ENCODE data around the gene DAB2IP.
A peak's percentile ranks its signal among the peaks of the same experiment; 100 is the strongest.

The DAB2IP gene

GRCh38 chr9:121766081-121766683 is 114.7 kb downstream of the DAB2IP start:
- TF ChIP-seq CTCF (IDR thresholded peaks at IDR 0.05; ENCODE audit: poor library complexity, severe bottlenecking) = no peak
- ATAC-seq (ENCODE audit: low read depth) = no peak
- no peak for DNase-seq (ENCODE audit: low spot score)
- no peak overlapping the region for H3K4me3 ChIP-seq (ENCODE audit: severe bottlenecking)
- H3K9me3 ChIP-seq (ENCODE audit: severe bottlenecking) = no peaks in the 10 kb centered on the region
- H3K36me3 ChIP-seq (ENCODE audit: low read depth) = peaks cover 64% of the 10 kb centered on the region
- no peak overlapping the region for H3K27ac ChIP-seq (ENCODE audit: poor library complexity, severe bottlenecking)
- H3K27me3 ChIP-seq (ENCODE audit: insufficient read depth, poor library complexity, severe bottlenecking) = no peaks in the 10 kb centered on the region
- peaks cover 12% of the 10 kb centered on the region for H3K4me1 ChIP-seq (ENCODE audit: insufficient read depth, poor library complexity, severe bottlenecking)

DNA sequence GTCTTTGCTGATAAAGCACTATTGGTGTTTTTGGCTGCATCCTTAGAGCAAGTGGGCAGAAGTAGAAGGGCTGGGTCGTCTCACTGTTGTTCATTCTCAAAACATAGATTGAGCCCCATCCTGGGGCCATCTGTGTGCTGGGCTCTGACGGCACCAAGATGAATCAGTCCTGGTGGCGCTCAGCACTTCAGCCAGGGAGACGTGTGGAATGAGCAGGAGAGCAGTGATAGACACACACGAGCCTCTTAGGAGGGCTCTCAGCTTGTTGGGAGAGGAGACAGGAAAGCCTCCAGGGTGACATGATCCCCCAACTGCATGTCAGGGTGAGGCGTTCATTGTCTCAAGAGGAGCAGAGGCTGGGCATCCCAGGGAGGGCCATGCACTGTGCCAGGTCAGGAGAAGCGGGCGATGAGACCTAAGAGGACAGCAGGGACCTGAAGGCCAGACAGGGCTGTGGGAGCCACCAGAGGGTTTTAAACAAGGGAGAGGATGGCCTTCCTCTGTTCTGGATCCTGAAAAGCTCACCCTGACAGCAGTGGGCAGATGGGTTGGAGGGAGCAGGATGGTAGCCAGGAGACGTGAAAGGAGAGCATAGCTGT is 115.8 kb downstream of the DAB2IP start:
- H3K36me3 ChIP-seq (ENCODE audit: low read depth) = peaks cover 66% of the 10 kb centered on the region
- no peaks in the 10 kb centered on the region for H3K27me3 ChIP-seq (ENCODE audit: insufficient read depth, poor library complexity, severe bottlenecking)
- peaks cover 12% of the 10 kb centered on the region for H3K4me1 ChIP-seq (ENCODE audit: insufficient read depth, poor library complexity, severe bottlenecking)
- ATAC-seq (ENCODE audit: low read depth) (no peak), DNase-seq (ENCODE audit: low spot score) (no peak)
- H3K4me3 ChIP-seq (ENCODE audit: severe bottlenecking) = no peak overlapping the region
- TF ChIP-seq CTCF (IDR thresholded peaks at IDR 0.05; ENCODE audit: poor library complexity, severe bottlenecking) = no peak
- no peak overlapping the region for H3K27ac ChIP-seq (ENCODE audit: poor library complexity, severe bottlenecking)
- no peaks in the 10 kb centered on the region for H3K9me3 ChIP-seq (ENCODE audit: severe bottlenecking)

DNA sequence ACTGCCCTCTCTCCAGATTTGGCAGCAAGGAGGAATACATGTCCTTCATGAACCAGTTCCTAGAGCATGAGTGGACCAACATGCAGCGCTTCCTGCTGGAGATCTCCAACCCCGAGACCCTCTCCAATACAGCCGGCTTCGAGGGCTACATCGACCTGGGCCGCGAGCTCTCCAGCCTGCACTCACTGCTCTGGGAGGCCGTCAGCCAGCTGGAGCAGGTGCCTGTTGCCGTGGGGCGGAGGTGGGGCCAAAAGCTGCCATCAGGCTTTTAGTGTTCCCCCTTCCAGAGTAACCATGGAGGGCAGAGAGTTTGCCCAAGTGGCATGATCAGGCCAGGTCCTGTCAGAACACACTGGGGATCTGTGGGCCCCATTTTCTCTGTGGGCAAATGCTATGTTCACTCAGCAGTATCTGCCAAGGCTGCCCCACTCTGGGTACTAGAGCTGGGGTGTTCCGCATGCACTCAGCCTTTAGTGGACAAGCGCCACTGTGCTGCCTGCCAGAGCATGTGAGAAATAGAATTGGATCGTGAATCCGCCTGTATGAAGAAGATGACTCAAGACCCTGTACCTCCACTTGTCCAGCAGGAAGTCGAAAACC is 117.1 kb downstream of the DAB2IP start:
- Histone ChIP-seq H3K9me3 (ENCODE audit: severe bottlenecking) (no peaks in the 10 kb centered on the region), H3K27me3 (ENCODE audit: insufficient read depth, poor library complexity, severe bottlenecking) (no peaks in the 10 kb centered on the region), H3K4me1 (ENCODE audit: insufficient read depth, poor library complexity, severe bottlenecking) (peaks cover 12% of the 10 kb centered on the region), H3K4me3 (ENCODE audit: severe bottlenecking) (no peak overlapping the region), H3K36me3 (ENCODE audit: low read depth) (peaks cover 65% of the 10 kb centered on the region), H3K27ac (ENCODE audit: poor library complexity, severe bottlenecking) (no peak overlapping the region)
- DNase-seq (ENCODE audit: low spot score) (no peak), ATAC-seq (ENCODE audit: low read depth) (no peak)
- TF ChIP-seq CTCF (IDR thresholded peaks at IDR 0.05; ENCODE audit: poor library complexity, severe bottlenecking) = no peak

DNA sequence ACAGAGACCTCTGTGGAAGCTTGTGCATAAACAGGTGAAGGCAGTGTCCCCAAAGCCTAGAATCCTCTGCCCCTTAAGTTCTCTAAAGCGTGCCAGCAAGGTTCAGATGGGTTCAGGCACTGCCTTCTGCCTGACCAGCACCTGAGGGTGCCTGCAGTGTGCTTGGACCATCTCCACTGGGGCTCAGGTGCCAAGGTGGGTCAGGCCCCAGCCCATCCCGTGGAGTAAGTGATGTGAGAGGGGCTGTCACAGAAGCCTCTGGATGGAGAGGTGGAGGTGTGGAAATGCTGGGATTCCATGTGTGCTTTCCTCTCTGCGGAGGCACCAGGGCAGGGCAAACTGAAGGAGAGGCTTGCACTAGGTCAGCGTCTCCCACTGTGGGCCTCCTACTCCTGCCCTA is 118.5 kb downstream of the DAB2IP start:
- Histone ChIP-seq H3K36me3 (ENCODE audit: low read depth) (peaks cover 66% of the 10 kb centered on the region), H3K4me3 (ENCODE audit: severe bottlenecking) (no peak overlapping the region), H3K27ac (ENCODE audit: poor library complexity, severe bottlenecking) (no peak overlapping the region), H3K9me3 (ENCODE audit: severe bottlenecking) (no peaks in the 10 kb centered on the region), H3K27me3 (ENCODE audit: insufficient read depth, poor library complexity, severe bottlenecking) (no peaks in the 10 kb centered on the region), H3K4me1 (ENCODE audit: insufficient read depth, poor library complexity, severe bottlenecking) (peaks cover 6% of the 10 kb centered on the region)
- DNase-seq (ENCODE audit: low spot score) (peak; percentile 43), ATAC-seq (ENCODE audit: low read depth) (no peak)
- TF ChIP-seq CTCF (IDR thresholded peaks at IDR 0.05; ENCODE audit: poor library complexity, severe bottlenecking) = no peak
